Skeletal muscle tissue (tissue), 4 donors: ENCODE data around the gene FBXO36. TPM values are rescaled to one million over a fixed set of nuclear protein-coding genes. Genes with fewer than 3 reads are reported as not detected.
"Not testable (repeated sequence)": the region's sequence is repeated elsewhere in the genome, so short reads cannot be mapped to it uniquely, and the experiment has no call there.

Source experiments
- H3K27ac ChIP-seq: one replicate; pipeline ENCODE4 v1.7.0; 2013; ENCODE audit warnings: mild to moderate bottlenecking, low read depth, low read length, inconsistent platforms
- H3K27me3 ChIP-seq, 3 donors: one replicate each; pipeline ENCODE4 v1.7.0; 2013; ENCODE audit warnings: low read length in 3 of 3; ENCODE audit not compliant: control insufficient read depth in 3 of 3, insufficient read depth in 3 of 3
- H3K36me3 ChIP-seq, 3 donors: one replicate each; pipeline ENCODE4 v1.7.0; 2013; ENCODE audit warnings: low read length in 3 of 3; ENCODE audit not compliant: control insufficient read depth in 3 of 3, insufficient read depth in 3 of 3
- H3K4me1 ChIP-seq, 3 donors: one replicate each; pipeline ENCODE4 v1.7.0; 2013; ENCODE audit warnings: low read length in 3 of 3, mild to moderate bottlenecking in 3 of 3; ENCODE audit not compliant: control insufficient read depth in 3 of 3, insufficient read depth in 3 of 3
- H3K4me3 ChIP-seq, 3 donors: one replicate each; pipeline ENCODE4 v1.7.0; 2013; ENCODE audit warnings: low read length in 3 of 3
- H3K9ac ChIP-seq, 3 donors: one replicate each; pipeline ENCODE4 v1.7.0; 2013; ENCODE audit warnings: low read length in 3 of 3, mild to moderate bottlenecking in 3 of 3, moderate library complexity in 2 of 3, low read depth in 1 of 3
- H3K9me3 ChIP-seq, 3 donors: one replicate each; pipeline ENCODE4 v1.7.0; 2013; ENCODE audit warnings: low read length in 3 of 3; ENCODE audit not compliant: control insufficient read depth in 3 of 3
- total RNA-seq: library from RNA; depleted of rRNA; stranded (reverse); fragments of >200 nt; gene quantifications from one replicate; pipeline ENCODE4 v1.2.3, GENCODE V29; 2014
- donor health status: Osteomylitis.

FBXO36 gene
- total RNA-seq, 1 donor from 2014 or later: 2.1 TPM

GRCh38 chr2:229952256-229952835 lies 30.0 kb downstream of the FBXO36 start:
- H3K4me3 ChIP-seq: no peak overlapping the region
- no peaks in the 10 kb centered on the region for H3K9me3 ChIP-seq
- H3K36me3 ChIP-seq: no peaks in the 10 kb centered on the region
- no peak overlapping the region for H3K9ac ChIP-seq
- H3K27me3 ChIP-seq: no peaks in the 10 kb centered on the region
- no peaks in the 10 kb centered on the region for H3K4me1 ChIP-seq
- no peak overlapping the region for H3K27ac ChIP-seq

GRCh38 chr2:229955663-229956062 lies 33.4 kb downstream of the FBXO36 start:
- no peaks in the 10 kb centered on the region for H3K36me3 ChIP-seq
- H3K4me3 ChIP-seq: no peak overlapping the region
- H3K9me3 ChIP-seq: no peaks in the 10 kb centered on the region
- no peaks in the 10 kb centered on the region for H3K27me3 ChIP-seq
- H3K9ac ChIP-seq: no peak overlapping the region
- no peaks in the 10 kb centered on the region for H3K4me1 ChIP-seq
- no peak overlapping the region for H3K27ac ChIP-seq

- Histone ChIP-seq H3K36me3 (no peaks in the 10 kb centered on the region), H3K4me3 (no peak overlapping the region), H3K4me1 (no peaks in the 10 kb centered on the region), H3K9ac (no peak overlapping the region), H3K9me3 (no peaks in the 10 kb centered on the region), H3K27me3 (no peaks in the 10 kb centered on the region), H3K27ac (no peak overlapping the region)
These were observed 34.2 kb downstream of the FBXO36 start for GRCh38 chr2:229956491-229956890.

GRCh38 chr2:229963596-229963995 lies 41.3 kb downstream of the FBXO36 start:
- not testable (repeated sequence) for H3K9ac ChIP-seq, H3K36me3 ChIP-seq, H3K27me3 ChIP-seq, H3K4me3 ChIP-seq, H3K27ac ChIP-seq, H3K9me3 ChIP-seq, H3K4me1 ChIP-seq

GRCh38 chr2:229969921-229970320 lies 47.6 kb downstream of the FBXO36 start:
- Histone ChIP-seq H3K4me1 (no peaks in the 10 kb centered on the region), H3K27me3 (no peaks in the 10 kb centered on the region), H3K36me3 (no peaks in the 10 kb centered on the region), H3K9ac (no peak overlapping the region), H3K27ac (no peak overlapping the region), H3K9me3 (no peaks in the 10 kb centered on the region), H3K4me3 (no peak overlapping the region)

GRCh38 chr2:229970406-229970805 lies 48.1 kb downstream of the FBXO36 start:
- no peak overlapping the region for H3K4me3 ChIP-seq
- no peak overlapping the region for H3K27ac ChIP-seq
- no peak overlapping the region for H3K9ac ChIP-seq
- no peaks in the 10 kb centered on the region for H3K4me1 ChIP-seq
- H3K9me3 ChIP-seq: no peaks in the 10 kb centered on the region
- H3K36me3 ChIP-seq: no peaks in the 10 kb centered on the region
- H3K27me3 ChIP-seq: no peaks in the 10 kb centered on the region

GRCh38 chr2:229971298-229971790 lies 49.0 kb downstream of the FBXO36 start:
- Histone ChIP-seq H3K36me3 (no peaks in the 10 kb centered on the region), H3K4me1 (no peaks in the 10 kb centered on the region)

GRCh38 chr2:229974266-229974665 lies 52.0 kb downstream of the FBXO36 start:
- no peaks in the 10 kb centered on the region for H3K36me3 ChIP-seq

More at GRCh38 chr2:229971298-229971790, 49.0 kb downstream of the FBXO36 start:
- no peak overlapping the region for H3K27ac ChIP-seq
- no peaks in the 10 kb centered on the region for H3K27me3 ChIP-seq
- no peak overlapping the region for H3K4me3 ChIP-seq
- no peaks in the 10 kb centered on the region for H3K9me3 ChIP-seq
- no peak overlapping the region for H3K9ac ChIP-seq

GRCh38 chr2:229980431-229981184 lies 58.3 kb downstream of the FBXO36 start:
- peak overlapping the region; percentile 23 to 60 (median 47) for H3K9ac ChIP-seq
- peak overlapping the region in 2 of 3 donors; percentile 22 to 41 for H3K4me3 ChIP-seq

More at GRCh38 chr2:229974266-229974665, 52.0 kb downstream of the FBXO36 start:
- H3K9ac ChIP-seq: no peak overlapping the region
- no peaks in the 10 kb centered on the region for H3K9me3 ChIP-seq
- H3K4me3 ChIP-seq: no peak overlapping the region
- H3K27me3 ChIP-seq: no peaks in the 10 kb centered on the region
- H3K27ac ChIP-seq: no peak overlapping the region
- no peaks in the 10 kb centered on the region for H3K4me1 ChIP-seq

GRCh38 chr2:229993236-229993635 lies 70.9 kb downstream of the FBXO36 start:
- H3K9me3 ChIP-seq: no peaks in the 10 kb centered on the region
- no peak overlapping the region for H3K9ac ChIP-seq
- H3K4me1 ChIP-seq: no peaks in the 10 kb centered on the region
- no peak overlapping the region for H3K4me3 ChIP-seq
- H3K27ac ChIP-seq: no peak overlapping the region
- no peaks in the 10 kb centered on the region for H3K27me3 ChIP-seq
- H3K36me3 ChIP-seq: no peaks in the 10 kb centered on the region

More at GRCh38 chr2:229980431-229981184, 58.3 kb downstream of the FBXO36 start:
- H3K4me1 ChIP-seq: peaks cover 4 to 11% (median 5%) of the 10 kb centered on the region in 3 donors
- no peaks in the 10 kb centered on the region for H3K9me3 ChIP-seq
- no peaks in the 10 kb centered on the region for H3K27me3 ChIP-seq
- H3K36me3 ChIP-seq: no peaks in the 10 kb centered on the region
- H3K27ac ChIP-seq: peak overlapping the region; percentile 33
